ENCODE measurements around the gene ZNF76. TPM values are rescaled to one million over a fixed set of nuclear protein-coding genes. Genes with fewer than 3 reads are reported as not detected.

ZNF76 gene
- total RNA-seq, 6 experiments from 2014 or later, result 14.4 to 19.8 (median 17.6) TPM

DNA sequence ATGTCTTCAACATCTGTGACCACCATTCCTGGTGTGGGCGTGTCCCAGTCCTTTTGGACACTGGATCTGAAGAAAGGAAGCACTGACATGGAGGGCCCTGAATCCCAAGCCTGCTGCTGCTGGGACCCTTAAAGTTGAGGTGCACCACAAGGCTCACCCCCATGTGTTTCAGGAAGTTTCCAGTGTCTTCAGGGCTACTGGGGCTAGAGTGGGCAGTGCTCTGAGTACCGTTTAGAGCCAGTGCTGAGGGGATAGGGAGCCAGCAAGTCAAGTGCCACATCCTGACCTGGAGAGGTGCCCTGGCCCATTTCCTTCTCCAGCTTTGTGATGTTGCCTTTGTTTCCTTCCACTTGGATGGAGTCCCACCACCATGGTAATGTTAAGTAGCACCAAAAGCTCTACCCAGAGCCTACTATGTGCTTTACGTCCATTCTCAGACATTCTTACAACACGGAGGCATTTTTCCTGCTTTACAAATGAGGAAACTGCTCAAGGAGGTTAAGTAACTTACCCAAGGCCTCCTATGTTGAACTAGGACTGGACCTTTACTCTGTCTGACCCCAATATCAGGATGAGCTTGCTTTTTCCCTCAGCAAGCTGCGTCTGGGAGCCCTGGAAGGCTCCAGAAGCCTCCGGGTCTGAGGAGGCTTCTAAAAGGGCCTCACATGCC, 37.5 kb downstream of the ZNF76 start:
- intact Hi-C loops (cut with DNase I), result no loop called here
- DNase-seq (no peak), ATAC-seq (no peak)
- Histone ChIP-seq H3K4me1 (no peaks in the 10 kb centered on the region), H3K27ac (peak overlapping the region in 1 of 3 donors; percentile 70), H3K9me3 (no peaks in the 10 kb centered on the region), H3K4me3 (no peak overlapping the region), H3K27me3 (no peaks in the 10 kb centered on the region), H3K36me3 (peaks cover 0 to 19% (median 0%) of the 10 kb centered on the region in 4 donors)
- 50% methylated on average over 4 of the region's 6 CpGs for WGBS (ENCODE audit: insufficient coverage, low coverage, low lambda C conversion rate, missing lambda C conversion rate)
- TF ChIP-seq, protein P1, sequence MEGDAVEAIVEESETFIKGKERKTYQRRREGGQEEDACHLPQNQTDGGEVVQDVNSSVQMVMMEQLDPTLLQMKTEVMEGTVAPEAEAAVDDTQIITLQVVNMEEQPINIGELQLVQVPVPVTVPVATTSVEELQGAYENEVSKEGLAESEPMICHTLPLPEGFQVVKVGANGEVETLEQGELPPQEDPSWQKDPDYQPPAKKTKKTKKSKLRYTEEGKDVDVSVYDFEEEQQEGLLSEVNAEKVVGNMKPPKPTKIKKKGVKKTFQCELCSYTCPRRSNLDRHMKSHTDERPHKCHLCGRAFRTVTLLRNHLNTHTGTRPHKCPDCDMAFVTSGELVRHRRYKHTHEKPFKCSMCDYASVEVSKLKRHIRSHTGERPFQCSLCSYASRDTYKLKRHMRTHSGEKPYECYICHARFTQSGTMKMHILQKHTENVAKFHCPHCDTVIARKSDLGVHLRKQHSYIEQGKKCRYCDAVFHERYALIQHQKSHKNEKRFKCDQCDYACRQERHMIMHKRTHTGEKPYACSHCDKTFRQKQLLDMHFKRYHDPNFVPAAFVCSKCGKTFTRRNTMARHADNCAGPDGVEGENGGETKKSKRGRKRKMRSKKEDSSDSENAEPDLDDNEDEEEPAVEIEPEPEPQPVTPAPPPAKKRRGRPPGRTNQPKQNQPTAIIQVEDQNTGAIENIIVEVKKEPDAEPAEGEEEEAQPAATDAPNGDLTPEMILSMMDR (IDR thresholded peaks at IDR 0.05), result no peak
- no peak for TF ChIP-seq POLR2A (IDR thresholded peaks at IDR 0.05)

DNA sequence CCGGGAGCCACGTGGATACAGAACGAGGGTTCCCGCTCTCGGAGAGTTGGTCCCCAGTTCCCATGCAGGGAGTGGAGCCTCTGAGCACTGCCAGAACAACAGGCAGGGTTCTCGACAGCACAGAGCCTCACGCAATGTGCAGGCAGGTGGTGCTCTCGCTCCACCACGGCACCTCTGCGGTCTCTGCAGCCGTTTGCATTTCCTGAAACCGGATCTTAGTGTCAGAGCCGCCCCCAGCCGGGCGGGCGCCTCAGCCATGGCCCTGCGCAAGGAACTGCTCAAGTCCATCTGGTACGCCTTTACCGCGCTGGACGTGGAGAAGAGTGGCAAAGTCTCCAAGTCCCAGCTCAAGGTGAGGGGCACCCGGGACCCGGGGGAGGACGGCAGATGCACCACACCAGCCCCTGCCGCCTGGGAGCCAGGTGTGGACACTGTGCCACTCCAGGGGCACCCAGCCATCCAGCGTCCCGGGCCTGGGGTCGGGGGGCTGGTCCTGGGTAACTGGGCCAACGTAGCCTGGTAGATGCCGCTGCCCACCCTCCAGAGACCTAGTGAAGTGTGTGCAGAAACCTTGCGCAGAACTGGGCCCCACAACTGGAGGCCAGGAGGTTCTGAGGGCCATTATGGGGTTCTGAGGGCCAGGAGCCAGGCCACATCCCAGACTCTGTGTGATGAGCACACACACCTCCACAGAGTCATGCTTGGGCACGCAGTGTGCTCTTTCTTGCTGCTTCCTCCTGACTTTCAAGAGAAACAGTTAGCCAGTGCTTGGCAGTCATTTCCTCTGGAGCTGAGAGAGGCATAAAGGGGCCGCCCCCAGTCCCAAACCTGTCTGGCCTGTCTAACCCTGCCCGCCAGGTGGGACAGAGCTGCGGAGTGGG, 38.3 kb downstream of the ZNF76 start, which contains the start of gene DEF6:
DEF6 (plus strand) TSS at position 218 of the 881 bp plus-strand sequence; CDS start at position 257, 39 bp downstream.
- Histone ChIP-seq H3K27me3 (no peaks in the 10 kb centered on the region), H3K4me1 (no peaks in the 10 kb centered on the region), H3K27ac (peak within 1 kb of the TSS; percentile 40 to 70 (median 51)), H3K36me3 (peaks cover 0 to 16% (median 0%) of the 10 kb centered on the region in 4 donors), H3K4me3 (peak within 1 kb of the TSS; percentile 26 to 48 (median 32)), H3K9me3 (no peaks in the 10 kb centered on the region)
- peak; percentile 72 to 81 (median 76) for DNase-seq
- ATAC-seq, result peak; percentile 75 to 86 (median 82)
- intact Hi-C loops (cut with DNase I), result no loop called here
- no peak for TF ChIP-seq POLR2A (IDR thresholded peaks at IDR 0.05)
- TF ChIP-seq, protein P1 (IDR thresholded peaks at IDR 0.05), result peak; percentile 36 to 56 (median 52)
- no CpG with 5 or more reads among the region's 35 CpGs for WGBS (ENCODE audit: insufficient coverage, low coverage, low lambda C conversion rate, missing lambda C conversion rate)

DNA sequence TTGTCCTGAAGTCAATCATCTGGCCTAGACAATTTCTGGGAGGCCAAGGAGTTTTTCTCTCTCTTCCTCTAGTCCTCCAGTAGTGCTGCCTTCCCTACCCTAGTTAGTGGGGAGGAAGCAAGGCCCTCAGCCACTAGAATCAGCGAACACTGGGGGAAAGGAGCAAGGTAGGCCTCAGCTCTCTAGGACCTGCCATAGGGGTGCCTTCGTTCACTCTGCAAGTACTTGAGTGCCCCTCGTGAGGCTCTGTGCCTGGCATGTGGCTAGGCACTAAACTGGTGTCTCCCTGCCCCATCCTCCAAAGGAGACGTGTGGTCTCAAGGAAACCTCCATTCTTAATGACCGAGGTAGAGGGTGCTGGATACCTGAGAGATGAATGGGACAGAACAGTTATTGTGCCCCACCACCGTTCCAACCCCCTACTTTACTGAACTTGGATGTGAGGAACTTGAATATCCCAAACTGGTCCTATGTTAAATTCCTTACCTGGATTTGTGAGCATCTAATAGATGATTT, 39.1 kb downstream of the ZNF76 start:
- WGBS (ENCODE audit: insufficient coverage, low coverage, low lambda C conversion rate, missing lambda C conversion rate), result no CpG with 5 or more reads among the region's 6 CpGs
- no peak for ATAC-seq
- TF ChIP-seq POLR2A (IDR thresholded peaks at IDR 0.05), result no peak
- TF ChIP-seq, protein P1 (IDR thresholded peaks at IDR 0.05), result no peak
- peaks cover 0 to 13% (median 0%) of the 10 kb centered on the region in 4 donors for H3K36me3 ChIP-seq
- no peaks in the 10 kb centered on the region for H3K4me1 ChIP-seq
- H3K27ac ChIP-seq, result peak overlapping the region in 1 of 3 donors; percentile 70
- H3K27me3 ChIP-seq, result no peaks in the 10 kb centered on the region
- no peaks in the 10 kb centered on the region for H3K9me3 ChIP-seq
- intact Hi-C loops (cut with DNase I), result no loop called here
- peak overlapping the region in 2 of 3 donors; percentile 26 to 48 for H3K4me3 ChIP-seq
- DNase-seq, result peak in 1 of 3 donors; percentile 41

DNA sequence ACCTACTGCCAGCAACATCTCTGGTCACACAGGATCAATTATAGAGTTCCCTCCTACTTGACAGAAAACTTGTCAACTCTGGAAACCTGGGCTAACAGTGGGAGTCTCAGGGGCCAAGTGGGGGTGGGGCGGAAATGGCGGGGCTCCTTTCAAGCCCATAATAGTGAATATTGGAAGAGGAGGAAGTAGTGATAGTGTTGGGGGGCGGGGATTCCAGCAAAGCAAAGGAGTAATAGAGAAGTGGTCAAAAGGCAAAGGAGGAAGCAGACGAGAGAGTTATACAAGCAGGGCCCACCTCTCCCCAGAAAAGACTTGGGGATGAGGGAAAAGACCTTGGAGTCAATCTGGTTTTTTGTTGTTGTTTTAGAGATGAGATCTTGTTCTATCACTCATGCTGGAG, 40.1 kb downstream of the ZNF76 start:
- ATAC-seq (peak in 2 of 4 donors; percentile 20 to 34), DNase-seq (no peak)
- Histone ChIP-seq H3K9me3 (no peaks in the 10 kb centered on the region), H3K36me3 (peaks cover 0 to 10% (median 0%) of the 10 kb centered on the region in 4 donors), H3K27me3 (no peaks in the 10 kb centered on the region), H3K27ac (peak overlapping the region in 2 of 3 donors; percentile 24 to 38), H3K4me3 (no peak overlapping the region), H3K4me1 (no peaks in the 10 kb centered on the region)
- 62% methylated on average over 4 of the region's 4 CpGs for WGBS (ENCODE audit: insufficient coverage, low coverage, low lambda C conversion rate, missing lambda C conversion rate)
- no peak for TF ChIP-seq POLR2A (IDR thresholded peaks at IDR 0.05)
- TF ChIP-seq, protein P1 (IDR thresholded peaks at IDR 0.05), result no peak
- intact Hi-C loops (cut with DNase I), result no loop called here
